ENCODE results near the gene HUNK. TPM values are rescaled to one million over a fixed set of nuclear protein-coding genes. Genes with fewer than 3 reads are reported as not detected.
A peak's percentile ranks its signal among the peaks of the same experiment; 100 is the strongest.

The HUNK gene
- total and polyA plus RNA-seq, 7 donors = 0.71 to 2.6 (median 1.5) TPM

DNA sequence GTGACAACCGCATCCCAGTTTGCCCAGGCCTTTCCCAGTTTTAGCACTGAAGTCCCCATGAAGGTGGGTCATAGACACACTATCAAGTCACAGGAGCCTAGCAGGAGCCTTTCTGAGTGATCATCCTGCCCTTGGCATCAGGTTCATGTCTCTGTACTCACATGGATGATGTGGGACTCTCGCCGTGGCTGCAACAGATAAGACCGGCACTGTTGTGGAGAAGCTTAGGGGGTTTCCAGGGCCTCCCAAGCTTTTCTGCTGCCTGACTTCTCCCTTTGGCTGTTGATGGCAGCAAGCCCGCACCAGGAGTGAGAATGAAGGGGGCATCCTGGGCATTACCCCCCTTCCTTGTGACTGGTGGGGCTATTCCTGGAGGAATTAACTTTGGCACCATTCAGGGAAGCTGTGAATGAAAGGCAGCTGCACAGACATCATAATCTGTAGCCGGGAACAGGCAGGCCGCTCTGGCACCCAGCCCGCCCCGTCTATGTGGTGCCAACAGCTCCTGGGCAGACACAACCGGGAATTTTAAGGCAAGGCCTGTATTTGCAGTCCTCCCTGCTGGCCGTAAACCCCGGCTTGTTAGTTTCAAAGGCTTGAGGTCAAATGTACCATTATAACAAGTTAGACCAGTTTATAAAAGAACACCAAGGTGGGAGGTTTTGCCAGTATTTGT lies 148.6 kb downstream of the HUNK start:
- Histone ChIP-seq H3K27ac (no peak overlapping the region), H3K4me1 (peaks cover 0 to 12% (median 2%) of the 10 kb centered on the region in 4 donors), H3K4me3 (no peak overlapping the region), H3K9me3 (no peaks in the 10 kb centered on the region), H3K27me3 (no peaks in the 10 kb centered on the region), H3K36me3 (no peaks in the 10 kb centered on the region)
- peak; percentile 63 for DNase-seq
- intact Hi-C loops (cut with DNase I) = no loop called here
- TF ChIP-seq, protein P1, sequence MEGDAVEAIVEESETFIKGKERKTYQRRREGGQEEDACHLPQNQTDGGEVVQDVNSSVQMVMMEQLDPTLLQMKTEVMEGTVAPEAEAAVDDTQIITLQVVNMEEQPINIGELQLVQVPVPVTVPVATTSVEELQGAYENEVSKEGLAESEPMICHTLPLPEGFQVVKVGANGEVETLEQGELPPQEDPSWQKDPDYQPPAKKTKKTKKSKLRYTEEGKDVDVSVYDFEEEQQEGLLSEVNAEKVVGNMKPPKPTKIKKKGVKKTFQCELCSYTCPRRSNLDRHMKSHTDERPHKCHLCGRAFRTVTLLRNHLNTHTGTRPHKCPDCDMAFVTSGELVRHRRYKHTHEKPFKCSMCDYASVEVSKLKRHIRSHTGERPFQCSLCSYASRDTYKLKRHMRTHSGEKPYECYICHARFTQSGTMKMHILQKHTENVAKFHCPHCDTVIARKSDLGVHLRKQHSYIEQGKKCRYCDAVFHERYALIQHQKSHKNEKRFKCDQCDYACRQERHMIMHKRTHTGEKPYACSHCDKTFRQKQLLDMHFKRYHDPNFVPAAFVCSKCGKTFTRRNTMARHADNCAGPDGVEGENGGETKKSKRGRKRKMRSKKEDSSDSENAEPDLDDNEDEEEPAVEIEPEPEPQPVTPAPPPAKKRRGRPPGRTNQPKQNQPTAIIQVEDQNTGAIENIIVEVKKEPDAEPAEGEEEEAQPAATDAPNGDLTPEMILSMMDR (IDR thresholded peaks at IDR 0.05) = no peak
- no peak for TF ChIP-seq EP300 (IDR thresholded peaks at IDR 0.05)
- no peak for TF ChIP-seq POLR2AphosphoS5 (IDR thresholded peaks at IDR 0.05)
- TF ChIP-seq POLR2A (IDR thresholded peaks at IDR 0.05) = no peak
- 25 to 64% methylated on average over 12 of the region's 12 CpGs for WGBS, 2 donors

DNA sequence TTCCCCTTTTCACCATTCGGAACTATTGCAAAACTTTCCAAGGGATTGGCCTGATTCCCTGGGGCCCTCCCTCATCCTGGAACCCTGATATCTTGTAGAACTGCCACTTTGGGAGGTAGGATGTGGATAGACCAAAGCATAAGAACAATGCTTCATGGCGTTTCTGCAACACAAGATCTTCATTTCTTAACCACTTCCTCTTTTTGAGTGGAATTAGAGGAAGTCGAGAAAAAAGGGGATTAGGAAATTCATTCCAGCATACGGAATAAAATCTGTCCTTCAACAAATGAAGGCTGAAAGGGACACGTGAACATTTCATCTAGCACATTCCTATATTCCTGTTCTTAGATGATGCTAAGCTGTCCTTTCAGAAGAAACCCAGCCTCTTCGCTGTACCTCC lies 149.3 kb downstream of the HUNK start:
- H3K36me3 ChIP-seq = no peaks in the 10 kb centered on the region
- WGBS, 2 donors = 56 to 65% methylated on average over 6 of the region's 6 CpGs
- DNase-seq = no peak
- H3K4me3 ChIP-seq = no peak overlapping the region
- H3K4me1 ChIP-seq = peaks cover 0 to 12% (median 2%) of the 10 kb centered on the region in 4 donors
- H3K27ac ChIP-seq = no peak overlapping the region
- TF ChIP-seq POLR2A (IDR thresholded peaks at IDR 0.05) = no peak
- no peak for TF ChIP-seq EP300 (IDR thresholded peaks at IDR 0.05)
- TF ChIP-seq, protein P1 (IDR thresholded peaks at IDR 0.05) = no peak
- no peak for TF ChIP-seq POLR2AphosphoS5 (IDR thresholded peaks at IDR 0.05)
- H3K27me3 ChIP-seq = no peaks in the 10 kb centered on the region
- intact Hi-C loops (cut with DNase I) = no loop called here
- no peaks in the 10 kb centered on the region for H3K9me3 ChIP-seq

DNA sequence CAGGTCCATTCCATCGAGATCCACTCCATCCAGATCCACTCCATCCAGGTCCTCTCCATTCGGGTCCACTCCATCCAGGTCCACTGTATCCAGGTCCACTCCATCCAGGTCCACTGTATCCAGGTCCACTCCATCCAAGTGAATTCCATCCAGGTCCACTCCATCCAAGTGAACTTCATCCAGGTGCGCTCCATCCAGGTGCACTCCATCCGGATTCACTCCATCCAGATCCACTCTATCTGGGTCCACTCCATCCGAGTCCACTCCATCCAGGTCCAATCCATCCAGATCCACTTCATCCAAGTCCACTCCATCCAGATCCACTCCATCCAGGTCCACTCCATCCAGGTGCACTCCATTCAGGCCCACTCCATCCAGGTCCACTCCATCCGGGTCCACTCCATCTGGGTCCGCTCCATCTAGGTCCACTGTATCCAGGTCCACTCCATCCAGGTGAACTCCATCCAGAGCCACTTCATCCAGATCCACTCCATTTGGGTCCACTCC lies 157.4 kb downstream of the HUNK start:
- intact Hi-C loops (cut with DNase I) = no loop called here
- DNase-seq = no peak
- WGBS, 2 donors = 75 to 76% methylated on average over 7 of the region's 7 CpGs

DNA sequence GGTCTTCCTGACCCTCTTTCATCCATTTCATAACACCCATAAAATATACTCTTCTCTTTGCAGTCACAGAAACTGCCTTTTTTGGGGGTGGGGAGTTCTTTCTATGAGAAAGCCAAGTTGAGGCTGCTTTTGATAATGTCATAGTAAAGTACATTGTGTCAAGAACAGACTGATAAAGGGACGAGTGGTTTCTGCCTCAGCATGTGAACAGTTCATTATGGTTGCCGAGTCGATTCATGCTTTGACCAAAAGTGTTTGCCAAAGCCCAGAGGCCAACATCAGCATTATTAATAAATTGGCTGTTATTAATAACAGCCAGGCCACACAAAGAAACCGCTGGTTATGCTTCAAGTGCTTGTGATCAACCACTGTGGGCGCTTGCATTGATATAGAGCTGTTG lies 162.0 kb downstream of the HUNK start:
- no peak for DNase-seq
- WGBS, 2 donors = 89% methylated on average over 5 of the region's 5 CpGs

More for the DNA sequence above, 157.4 kb downstream of the HUNK start:
- no peaks in the 10 kb centered on the region for H3K36me3 ChIP-seq
- H3K27ac ChIP-seq = no peak overlapping the region
- no peaks in the 10 kb centered on the region for H3K4me1 ChIP-seq
- no peak overlapping the region for H3K4me3 ChIP-seq
- TF ChIP-seq, protein P1 (IDR thresholded peaks at IDR 0.05) = no peak
- no peak for TF ChIP-seq POLR2A (IDR thresholded peaks at IDR 0.05)
- TF ChIP-seq POLR2AphosphoS5 (IDR thresholded peaks at IDR 0.05) = no peak
- no peak for TF ChIP-seq EP300 (IDR thresholded peaks at IDR 0.05)
- H3K27me3 ChIP-seq = no peaks in the 10 kb centered on the region
- H3K9me3 ChIP-seq = no peaks in the 10 kb centered on the region

More for the DNA sequence above, 162.0 kb downstream of the HUNK start:
- Histone ChIP-seq H3K4me1 (no peaks in the 10 kb centered on the region), H3K27me3 (no peaks in the 10 kb centered on the region), H3K27ac (no peak overlapping the region), H3K9me3 (no peaks in the 10 kb centered on the region), H3K4me3 (no peak overlapping the region), H3K36me3 (no peaks in the 10 kb centered on the region)
- intact Hi-C loops (cut with DNase I) = no loop called here
- no peak for TF ChIP-seq POLR2AphosphoS5 (IDR thresholded peaks at IDR 0.05)
- TF ChIP-seq EP300 (IDR thresholded peaks at IDR 0.05) = no peak
- no peak for TF ChIP-seq POLR2A (IDR thresholded peaks at IDR 0.05)
- TF ChIP-seq, protein P1 (IDR thresholded peaks at IDR 0.05) = no peak

All from sigmoid colon (tissue), 7 donors.